Hepatocyte (in vitro differentiated cells): ENCODE results near the gene PROZ. TPM values are rescaled to one million over a fixed set of nuclear protein-coding genes. Genes with fewer than 3 reads are reported as not detected.

Source experiments
- DNase-seq: peaks from one replicate; pipeline ENCODE4 v3.0.0-alpha.2; 2016; ENCODE audit warnings: low spot score
- H2AFZ ChIP-seq: fragments of 200-600 bp; sonication (generic); 2 replicates; pipeline ENCODE4 v1.6.0; 2016; ENCODE audit warnings: antibody characterized with exemption, mild to moderate bottlenecking
- H3K27ac ChIP-seq: fragments of 200-600 bp; sonication (generic); 2 replicates; pipeline ENCODE4 v1.5.1; 2016; ENCODE audit warnings: mild to moderate bottlenecking
- H3K27me3 ChIP-seq: fragments of 200-600 bp; sonication (generic); 2 replicates; pipeline ENCODE4 v1.6.1; 2016
- H3K36me3 ChIP-seq: fragments of 200-600 bp; sonication (generic); replicated peaks from 2 replicates; pipeline ENCODE4 v1.5.1; 2016; ENCODE audit warnings: low read depth; ENCODE audit not compliant: insufficient read depth
- H3K4me1 ChIP-seq: fragments of 200-600 bp; sonication (generic); 2 replicates; pipeline ENCODE4 v1.5.1; 2016; ENCODE audit warnings: mild to moderate bottlenecking, moderate library complexity; ENCODE audit not compliant: insufficient read depth
- H3K4me2 ChIP-seq: fragments of 200-600 bp; sonication (generic); 2 replicates; pipeline ENCODE4 v1.6.0; 2016
- H3K4me3 ChIP-seq: fragments of 200-600 bp; sonication (generic); 2 replicates; pipeline ENCODE4 v1.5.1; 2016; ENCODE audit warnings: mild to moderate bottlenecking
- H3K79me2 ChIP-seq: fragments of 200-600 bp; sonication (generic); 2 replicates; pipeline ENCODE4 v1.6.0; 2017; ENCODE audit warnings: mild to moderate bottlenecking
- H3K9me2 ChIP-seq: fragments of 200-600 bp; sonication (generic); replicated peaks from 2 replicates; pipeline ENCODE4 v1.6.0; 2017; ENCODE audit warnings: mild to moderate bottlenecking; ENCODE audit not compliant: insufficient read depth
- H3K9me3 ChIP-seq: fragments of 200-600 bp; sonication (generic); 2 replicates; pipeline ENCODE4 v1.5.1; 2016; ENCODE audit warnings: low read depth, mild to moderate bottlenecking
- H4K20me1 ChIP-seq: fragments of 200-600 bp; sonication (generic); 2 replicates; pipeline ENCODE4 v1.6.0; 2016; ENCODE audit warnings: mild to moderate bottlenecking; ENCODE audit not compliant: insufficient read depth, poor library complexity, severe bottlenecking
- EZH2 ChIP-seq: fragments of 200-600 bp; sonication (generic); IDR thresholded peaks from 2 replicates; pipeline ENCODE4 v1.6.1; 2016; ENCODE audit warnings: antibody characterized with exemption, mild to moderate bottlenecking, borderline replicate concordance
- EZH2phosphoT487 ChIP-seq: fragments of 200-600 bp; sonication (generic); IDR thresholded peaks from one replicate; pipeline ENCODE4 v1.6.1; 2018; ENCODE audit warnings: antibody characterized with exemption, mild to moderate bottlenecking, low read depth, moderate library complexity; ENCODE audit not compliant: unreplicated experiment, severe bottlenecking
- WGBS: methylation state at CpG from one replicate; pipeline ENCODE4 v1.1.6; 2016; ENCODE audit warnings: low lambda C conversion rate; ENCODE audit errors: missing lambda C conversion rate; 5-methylcytosine and 5-hydroxymethylcytosine counted together
- polyA plus RNA-seq: library from polyadenylated mRNA; unstranded; fragments of >200 nt; fragmentation: Nextera tagmentation; extraction: Ambion mirVana; gene quantifications from 2 replicates; pipeline ENCODE4 v1.2.1, GENCODE V29; 2016
- small RNA-seq: library from RNA; depleted of rRNA; stranded (forward); fragments of <200 nt; gene quantifications from one replicate; pipeline ENCODE3, GENCODE V24; 2014
- total RNA-seq: library from RNA; depleted of rRNA; stranded (reverse); fragments of >200 nt; gene quantifications from 2 replicates; pipeline ENCODE4 v1.2.3, GENCODE V29; 2014
- TF ChIP-seq, protein P1 (sequence below): fragments of 200-600 bp; sonication (generic); IDR thresholded peaks from 2 replicates; pipeline ENCODE4 v1.5.1; 2016; ENCODE audit warnings: antibody characterized with exemption, mild to moderate bottlenecking; ENCODE audit not compliant: poor library complexity

The PROZ gene
- total and polyA plus RNA-seq, 2 experiments from 2014 or later: 4.7 TPM

DNA sequence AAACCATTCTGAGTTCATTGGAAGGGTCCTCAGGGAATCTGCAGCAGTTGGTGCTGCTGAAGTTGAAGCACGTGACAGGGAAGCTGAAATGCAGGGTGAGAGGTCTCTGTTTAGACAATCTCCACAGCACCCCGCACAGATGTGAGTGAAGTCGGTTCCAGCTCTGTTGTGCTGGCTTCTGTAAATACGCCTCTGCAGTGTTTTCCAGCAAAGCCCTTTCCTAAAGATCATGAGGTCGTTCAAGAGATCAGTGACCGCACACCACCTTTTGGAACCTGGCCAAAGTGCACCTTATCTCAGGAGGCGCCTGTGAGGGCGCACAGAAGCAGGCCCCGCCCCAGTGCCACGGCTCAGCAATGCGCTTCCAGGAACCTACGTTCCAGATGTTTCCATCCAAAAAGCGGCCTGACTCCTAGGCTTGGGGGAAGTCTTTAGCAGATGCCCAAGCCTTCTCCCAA, 61.7 kb downstream of the PROZ start:
- no peak for TF ChIP-seq EZH2phosphoT487
- no peak for TF ChIP-seq EZH2
- TF ChIP-seq, protein P1, sequence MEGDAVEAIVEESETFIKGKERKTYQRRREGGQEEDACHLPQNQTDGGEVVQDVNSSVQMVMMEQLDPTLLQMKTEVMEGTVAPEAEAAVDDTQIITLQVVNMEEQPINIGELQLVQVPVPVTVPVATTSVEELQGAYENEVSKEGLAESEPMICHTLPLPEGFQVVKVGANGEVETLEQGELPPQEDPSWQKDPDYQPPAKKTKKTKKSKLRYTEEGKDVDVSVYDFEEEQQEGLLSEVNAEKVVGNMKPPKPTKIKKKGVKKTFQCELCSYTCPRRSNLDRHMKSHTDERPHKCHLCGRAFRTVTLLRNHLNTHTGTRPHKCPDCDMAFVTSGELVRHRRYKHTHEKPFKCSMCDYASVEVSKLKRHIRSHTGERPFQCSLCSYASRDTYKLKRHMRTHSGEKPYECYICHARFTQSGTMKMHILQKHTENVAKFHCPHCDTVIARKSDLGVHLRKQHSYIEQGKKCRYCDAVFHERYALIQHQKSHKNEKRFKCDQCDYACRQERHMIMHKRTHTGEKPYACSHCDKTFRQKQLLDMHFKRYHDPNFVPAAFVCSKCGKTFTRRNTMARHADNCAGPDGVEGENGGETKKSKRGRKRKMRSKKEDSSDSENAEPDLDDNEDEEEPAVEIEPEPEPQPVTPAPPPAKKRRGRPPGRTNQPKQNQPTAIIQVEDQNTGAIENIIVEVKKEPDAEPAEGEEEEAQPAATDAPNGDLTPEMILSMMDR: no peak
- Histone ChIP-seq H3K4me1 (peaks cover 18% of the 10 kb centered on the region), H3K9me3 (no peaks in the 10 kb centered on the region), H3K4me3 (no peak overlapping the region), H4K20me1 (peaks cover 63% of the 10 kb centered on the region), H3K9me2 (no peaks in the 10 kb centered on the region), H3K79me2 (peaks cover 94% of the 10 kb centered on the region), H3K27me3 (no peaks in the 10 kb centered on the region), H3K4me2 (no peak overlapping the region), H3K36me3 (no peaks in the 10 kb centered on the region), H3K27ac (peak overlapping the region; percentile 61), H2AFZ (no peak overlapping the region)
- whole genome bisulfite sequencing: 69% methylated on average over 13 of the region's 13 CpGs
- DNase-seq: peak; percentile 85

DNA sequence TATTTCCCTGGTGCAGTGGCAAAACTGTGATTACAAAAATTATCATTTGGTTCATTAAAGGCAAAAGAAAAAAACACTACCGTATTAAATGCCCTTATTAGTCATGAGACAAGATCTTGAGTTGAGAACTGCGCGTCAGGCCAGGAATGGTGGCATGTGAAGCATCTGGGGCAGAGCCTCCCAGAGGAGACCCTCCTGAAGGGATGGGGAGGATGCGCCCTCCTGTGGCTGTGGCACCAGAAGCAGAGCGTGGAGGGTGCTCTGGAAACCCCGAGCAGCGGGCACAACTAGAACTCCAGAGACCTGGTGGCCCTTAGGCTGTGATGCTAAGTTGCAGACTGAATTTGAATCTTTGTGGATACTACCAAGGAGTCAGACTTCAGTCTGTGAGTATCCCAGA, 62.4 kb downstream of the PROZ start:
- Histone ChIP-seq H3K27me3 (no peaks in the 10 kb centered on the region), H3K36me3 (no peaks in the 10 kb centered on the region), H2AFZ (no peak overlapping the region), H3K4me3 (no peak overlapping the region), H3K4me1 (peaks cover 18% of the 10 kb centered on the region), H3K79me2 (peaks cover 94% of the 10 kb centered on the region), H3K9me2 (no peaks in the 10 kb centered on the region), H3K9me3 (no peaks in the 10 kb centered on the region), H3K4me2 (no peak overlapping the region), H4K20me1 (peaks cover 56% of the 10 kb centered on the region), H3K27ac (no peak overlapping the region)
- TF ChIP-seq EZH2phosphoT487 (no peak), EZH2 (no peak)
- TF ChIP-seq, protein P1: no peak
- DNase-seq: no peak
- WGBS: 95% methylated on average over 7 of the region's 7 CpGs

Small RNA genes lying within 50 kb of the gene (small RNA-seq; reads per million reads assigned to genes)
- not detected for gene AL137002.1

Other genes starting within 250 kb of the PROZ start
- 16.7 and 22.4 TPM in 2 replicates for gene MCF2L, start 189.4 kb upstream of the PROZ start, total RNA-seq
- gene MCF2L, start 189.4 kb upstream of the PROZ start, polyA plus RNA-seq: 11.1 and 13.5 TPM in 2 replicates
- 20.2 and 24.0 TPM in 2 replicates for gene F7, start 52.9 kb upstream of the PROZ start, total RNA-seq
- 7.0 and 12.6 TPM in 2 replicates for gene F7, start 52.9 kb upstream of the PROZ start, polyA plus RNA-seq
- gene F10, start 35.8 kb upstream of the PROZ start, total RNA-seq: 127 and 148 TPM in 2 replicates
- 141 and 143 TPM in 2 replicates for gene F10, start 35.8 kb upstream of the PROZ start, polyA plus RNA-seq
- gene PCID2, start 50.0 kb downstream of the PROZ start, total RNA-seq: 55.4 and 64.9 TPM in 2 replicates
- 42.3 and 47.5 TPM in 2 replicates for gene PCID2, start 50.0 kb downstream of the PROZ start, polyA plus RNA-seq
- gene CUL4A, start 51.0 kb downstream of the PROZ start, total RNA-seq: 75.8 and 85.3 TPM in 2 replicates
- 51.0 and 52.2 TPM in 2 replicates for gene CUL4A, start 51.0 kb downstream of the PROZ start, polyA plus RNA-seq
- gene LAMP1, start 138.6 kb downstream of the PROZ start, total RNA-seq: 156 and 190 TPM in 2 replicates
- gene LAMP1, start 138.6 kb downstream of the PROZ start, polyA plus RNA-seq: 230 and 233 TPM in 2 replicates
- gene GRTP1, start 205.5 kb downstream of the PROZ start, total RNA-seq: 20.3 and 22.7 TPM in 2 replicates
- 20.4 and 22.1 TPM in 2 replicates for gene GRTP1, start 205.5 kb downstream of the PROZ start, polyA plus RNA-seq